GM13976 (cell line): Measurements from ENCODE around the gene PIP4K2A.
"Not testable (repeated sequence)": the region's sequence is repeated elsewhere in the genome, so short reads cannot be mapped to it uniquely, and the experiment has no call there.

Experiments
- DNase-seq: peaks from one replicate; pipeline ENCODE4 v3.0.0; 2012; ENCODE audit warnings: low spot score
- in situ Hi-C: fragments of 300-500 bp; cut with MboI; formaldehyde crosslinking; loops from one replicate; pipeline ENCODE4 v1.12.0; 2022; ENCODE audit warnings: low sequenced_read_pairs, mixed read lengths, inconsistent platforms; ENCODE audit not compliant: unreplicated experiment
- TF ChIP-seq, protein P1 (sequence below): IDR thresholded peaks from 2 replicates; pipeline ENCODE4 v1.5.1; 2012; ENCODE audit warnings: borderline replicate concordance, mild to moderate bottlenecking; ENCODE audit not compliant: insufficient read depth; ENCODE audit errors: extremely low read depth, missing control alignments, control extremely low read depth

PIP4K2A gene

DNA sequence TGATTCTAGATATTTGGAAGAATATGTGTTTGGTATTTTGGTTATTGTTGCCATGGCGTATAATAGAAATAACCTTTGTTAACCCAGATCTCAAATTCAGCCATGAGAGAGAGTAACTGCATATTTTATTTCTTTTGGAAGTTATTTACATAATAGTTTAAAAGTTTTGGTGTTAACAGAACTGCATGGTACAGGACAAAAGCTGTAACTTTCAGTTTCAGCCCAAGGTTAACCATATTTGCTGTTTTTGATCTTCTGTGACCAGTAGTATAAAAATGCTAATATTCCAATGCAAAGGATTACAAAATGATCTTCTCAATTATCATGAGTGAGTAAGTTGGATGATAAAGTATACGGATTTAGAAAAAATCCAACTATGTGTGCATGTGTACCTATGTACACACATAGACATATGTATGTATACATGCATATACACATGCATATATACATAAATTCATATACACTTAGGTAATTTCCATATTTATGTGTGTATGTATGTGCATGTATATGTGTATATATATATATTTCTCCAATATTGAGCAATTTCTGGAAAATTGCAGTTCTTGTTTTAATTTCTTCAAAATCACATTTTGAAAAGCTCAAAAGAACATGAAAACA is 38.0 kb upstream of the PIP4K2A start:
- in situ Hi-C loops: no loop called here
- DNase-seq: no peak
- TF ChIP-seq, protein P1, sequence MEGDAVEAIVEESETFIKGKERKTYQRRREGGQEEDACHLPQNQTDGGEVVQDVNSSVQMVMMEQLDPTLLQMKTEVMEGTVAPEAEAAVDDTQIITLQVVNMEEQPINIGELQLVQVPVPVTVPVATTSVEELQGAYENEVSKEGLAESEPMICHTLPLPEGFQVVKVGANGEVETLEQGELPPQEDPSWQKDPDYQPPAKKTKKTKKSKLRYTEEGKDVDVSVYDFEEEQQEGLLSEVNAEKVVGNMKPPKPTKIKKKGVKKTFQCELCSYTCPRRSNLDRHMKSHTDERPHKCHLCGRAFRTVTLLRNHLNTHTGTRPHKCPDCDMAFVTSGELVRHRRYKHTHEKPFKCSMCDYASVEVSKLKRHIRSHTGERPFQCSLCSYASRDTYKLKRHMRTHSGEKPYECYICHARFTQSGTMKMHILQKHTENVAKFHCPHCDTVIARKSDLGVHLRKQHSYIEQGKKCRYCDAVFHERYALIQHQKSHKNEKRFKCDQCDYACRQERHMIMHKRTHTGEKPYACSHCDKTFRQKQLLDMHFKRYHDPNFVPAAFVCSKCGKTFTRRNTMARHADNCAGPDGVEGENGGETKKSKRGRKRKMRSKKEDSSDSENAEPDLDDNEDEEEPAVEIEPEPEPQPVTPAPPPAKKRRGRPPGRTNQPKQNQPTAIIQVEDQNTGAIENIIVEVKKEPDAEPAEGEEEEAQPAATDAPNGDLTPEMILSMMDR: no peak

GRCh38 chr10:22750131-22750530 is 35.8 kb upstream of the PIP4K2A start:
- DNase-seq: no peak
- TF ChIP-seq, protein P1: no peak
- in situ Hi-C loops: no loop called here

GRCh38 chr10:22744858-22745257 is 30.5 kb upstream of the PIP4K2A start:
- in situ Hi-C loops, DNase-seq: not testable (repeated sequence)

- in situ Hi-C loops: no loop called here
- peak; percentile 28 for DNase-seq
- TF ChIP-seq, protein P1: no peak
Measured at GRCh38 chr10:22742678-22743077, 28.3 kb upstream of the PIP4K2A start.

DNA sequence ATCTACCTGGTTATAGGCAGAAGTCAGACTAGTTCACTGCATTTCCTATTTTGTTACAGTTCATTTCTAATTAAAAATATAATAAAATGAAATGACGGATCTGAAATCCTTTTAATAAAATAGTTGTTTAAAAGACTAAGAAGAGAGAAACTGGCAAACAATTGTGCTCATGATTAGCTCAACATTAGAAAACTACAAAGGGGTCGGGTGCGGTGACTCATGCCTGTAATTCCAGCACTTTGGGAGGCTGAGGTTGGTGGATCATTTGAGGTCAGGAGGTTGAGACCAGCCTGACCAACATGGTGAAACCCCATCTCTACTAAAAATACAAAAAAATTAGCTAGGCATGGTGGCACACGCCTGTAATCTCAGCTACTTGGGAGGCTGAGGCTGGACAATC is 27.3 kb upstream of the PIP4K2A start:
- in situ Hi-C loops, DNase-seq: not testable (repeated sequence)

DNA sequence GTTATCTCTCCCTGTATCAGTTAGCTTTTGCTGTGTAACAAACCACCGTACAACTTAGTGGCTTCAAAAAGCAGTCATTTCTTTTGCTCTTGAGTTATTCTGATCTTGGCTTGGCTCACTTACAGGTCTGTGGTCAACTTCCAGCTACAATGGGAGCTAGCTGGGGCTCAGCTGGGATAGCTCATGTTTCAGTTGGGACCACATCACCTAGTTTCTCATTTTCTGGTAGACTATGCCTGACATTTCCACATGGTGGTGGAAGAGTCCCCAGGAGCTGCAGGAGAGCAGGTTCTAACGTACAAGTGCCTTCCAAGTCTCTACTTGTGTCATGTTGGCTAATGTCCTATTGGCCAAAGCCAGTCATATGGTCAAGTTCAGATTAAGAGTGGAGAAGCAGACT is 25.8 kb upstream of the PIP4K2A start:
- TF ChIP-seq, protein P1: no peak
- no peak for DNase-seq
- in situ Hi-C loops: no loop called here

DNA sequence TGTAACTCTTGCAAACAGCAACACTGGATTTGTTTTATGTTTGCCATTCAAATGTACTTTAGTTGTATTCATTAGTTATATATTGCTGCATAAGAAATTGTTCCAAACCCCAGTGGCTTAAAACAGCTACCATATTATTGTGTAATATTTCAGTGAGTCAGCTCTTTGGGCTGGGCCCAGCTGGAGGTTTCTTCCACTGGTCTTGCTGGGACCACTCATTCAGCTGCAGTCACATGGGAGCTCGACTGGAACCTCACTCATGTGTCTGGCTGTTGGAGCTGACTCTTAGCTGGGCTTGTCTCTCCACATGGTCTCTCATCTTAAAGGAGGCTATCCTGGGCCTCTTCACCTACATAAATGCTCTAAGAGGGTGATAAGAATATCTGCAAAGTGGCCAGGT is 23.2 kb upstream of the PIP4K2A start:
- TF ChIP-seq, protein P1: no peak
- no peak for DNase-seq

DNA sequence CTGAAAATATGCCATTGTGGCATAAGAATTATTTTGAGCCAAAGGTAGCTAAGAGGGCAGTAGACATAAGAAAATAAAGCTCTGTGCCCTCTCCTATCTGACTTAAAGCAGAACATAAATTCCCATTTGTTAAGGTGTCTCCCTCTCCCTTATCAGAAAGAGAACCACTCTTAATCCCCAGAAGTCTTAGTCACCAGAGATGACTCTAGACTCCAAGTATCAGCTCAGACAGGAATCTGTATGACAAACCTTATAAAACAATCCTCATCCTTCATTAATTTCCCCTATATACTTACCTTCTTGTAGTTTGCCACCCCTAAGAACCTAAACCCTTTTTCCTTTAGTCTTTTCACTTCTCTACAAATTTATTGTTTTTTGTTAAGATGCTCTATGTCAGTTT is 21.8 kb upstream of the PIP4K2A start:
- in situ Hi-C loops: no loop called here
- DNase-seq: no peak
- TF ChIP-seq, protein P1: no peak

More for the DNA sequence above, 23.2 kb upstream of the PIP4K2A start:
- in situ Hi-C loops: no loop called here
